ENCODE data around the gene CRYBG1. TPM values are rescaled to one million over a fixed set of nuclear protein-coding genes. Genes with fewer than 3 reads are reported as not detected.

Gene CRYBG1
- total RNA-seq, 1 donor from 2014 or later, result 10.2 TPM

DNA sequence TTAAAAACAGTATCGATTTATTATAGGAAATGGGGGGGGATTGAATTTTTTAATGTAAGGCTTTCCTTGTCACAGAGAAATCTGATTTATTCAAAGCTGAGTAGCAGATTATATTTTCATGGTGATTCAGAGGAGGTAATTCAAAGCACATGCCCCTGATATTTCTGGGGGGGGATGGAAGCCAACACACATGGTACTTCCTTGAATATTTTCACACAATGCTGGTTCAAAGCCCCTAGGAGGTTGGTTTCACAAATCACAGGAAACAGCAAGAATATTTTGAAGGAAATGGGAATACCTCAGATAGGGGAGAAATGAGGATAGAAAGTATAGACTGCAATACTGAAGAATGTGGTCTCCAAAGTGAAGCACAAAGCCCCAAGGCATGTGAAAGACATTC lies 170.0 kb downstream of the CRYBG1 start:
- Mint-ChIP-seq H3K27ac (no peak overlapping the region), H3K4me3 (no peak overlapping the region), H3K36me3 (ENCODE audit: low read depth) (peaks cover 55% of the 10 kb centered on the region), H3K9me3 (no peaks in the 10 kb centered on the region), H3K27me3 (ENCODE audit: insufficient read depth) (no peaks in the 10 kb centered on the region), H3K4me1 (ENCODE audit: low read depth) (peaks cover 66% of the 10 kb centered on the region)
- no peak for DNase-seq (ENCODE audit: low spot score)
- intact Hi-C loops (cut with micrococcal nuclease), result no loop called here

DNA sequence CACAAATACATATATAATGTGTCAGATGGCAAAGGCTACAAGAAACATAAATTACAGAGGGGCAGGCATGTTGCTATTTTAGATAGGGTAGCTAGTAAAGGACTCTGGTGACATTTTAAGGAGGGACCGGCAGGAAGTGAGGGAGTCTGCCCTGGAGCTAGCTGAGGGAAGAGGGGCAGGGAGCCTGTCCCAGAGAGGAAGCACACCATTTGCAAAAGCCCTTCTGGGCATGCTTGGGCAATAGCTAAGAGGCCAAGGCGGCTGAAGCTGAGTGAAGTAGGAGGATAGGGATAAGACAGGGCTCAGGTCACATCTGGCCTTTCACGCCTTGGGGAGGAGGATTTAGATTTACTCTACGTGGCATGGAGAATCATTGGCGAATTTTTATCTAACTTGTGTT lies 172.5 kb downstream of the CRYBG1 start:
- H3K36me3 Mint-ChIP-seq (ENCODE audit: low read depth), result peaks cover 60% of the 10 kb centered on the region
- H3K4me1 Mint-ChIP-seq (ENCODE audit: low read depth), result peaks cover 62% of the 10 kb centered on the region

GRCh38 chr6:106534004-106534403 lies 173.5 kb downstream of the CRYBG1 start:
- H3K9me3 Mint-ChIP-seq, result no peaks in the 10 kb centered on the region
- peaks cover 66% of the 10 kb centered on the region for H3K4me1 Mint-ChIP-seq (ENCODE audit: low read depth)
- peak overlapping the region; percentile 74 for H3K27ac Mint-ChIP-seq
- no peak for DNase-seq (ENCODE audit: low spot score)
- H3K4me3 Mint-ChIP-seq, result no peak overlapping the region
- H3K36me3 Mint-ChIP-seq (ENCODE audit: low read depth), result peaks cover 63% of the 10 kb centered on the region
- no peaks in the 10 kb centered on the region for H3K27me3 Mint-ChIP-seq (ENCODE audit: insufficient read depth)
- intact Hi-C loops (cut with micrococcal nuclease), result loop anchor here (1.0 kb wide), 4 partner anchors 9 to 21 kb away; no protein-coding TSS in a partner anchor

More for the DNA sequence above, 172.5 kb downstream of the CRYBG1 start:
- no peaks in the 10 kb centered on the region for H3K9me3 Mint-ChIP-seq
- no peak for DNase-seq (ENCODE audit: low spot score)
- no peak overlapping the region for H3K4me3 Mint-ChIP-seq
- intact Hi-C loops (cut with micrococcal nuclease), result no loop called here
- no peak overlapping the region for H3K27ac Mint-ChIP-seq
- H3K27me3 Mint-ChIP-seq (ENCODE audit: insufficient read depth), result no peaks in the 10 kb centered on the region

DNA sequence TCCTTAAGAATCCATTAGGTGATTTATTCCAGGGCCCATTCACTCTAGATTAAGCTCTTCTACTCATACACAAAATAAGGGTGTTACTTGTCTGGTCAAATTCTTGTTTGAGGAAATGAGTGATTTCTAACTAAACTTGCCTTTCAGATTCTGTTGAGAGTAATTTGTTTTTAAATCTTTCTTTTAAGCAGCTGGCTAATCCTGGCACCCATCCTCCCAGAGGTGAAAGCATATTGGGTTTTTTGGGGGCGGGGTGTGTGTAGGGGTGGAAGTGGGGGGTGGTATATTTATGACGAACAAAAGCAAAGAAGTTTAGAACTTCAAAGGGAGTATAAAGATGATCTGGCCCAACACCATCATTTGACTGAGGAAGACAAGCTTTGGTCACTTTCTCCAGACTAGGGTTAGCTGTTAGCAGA lies 174.1 kb downstream of the CRYBG1 start:
- Mint-ChIP-seq H3K4me1 (ENCODE audit: low read depth) (peaks cover 66% of the 10 kb centered on the region), H3K36me3 (ENCODE audit: low read depth) (peaks cover 59% of the 10 kb centered on the region), H3K27me3 (ENCODE audit: insufficient read depth) (no peaks in the 10 kb centered on the region), H3K9me3 (no peaks in the 10 kb centered on the region), H3K27ac (peak overlapping the region; percentile 74), H3K4me3 (peak overlapping the region; percentile 10)
- DNase-seq (ENCODE audit: low spot score), result no peak
- intact Hi-C loops (cut with micrococcal nuclease), result loop anchor here (1.0 kb wide), 4 partner anchors 9 to 21 kb away; no protein-coding TSS in a partner anchor

DNA sequence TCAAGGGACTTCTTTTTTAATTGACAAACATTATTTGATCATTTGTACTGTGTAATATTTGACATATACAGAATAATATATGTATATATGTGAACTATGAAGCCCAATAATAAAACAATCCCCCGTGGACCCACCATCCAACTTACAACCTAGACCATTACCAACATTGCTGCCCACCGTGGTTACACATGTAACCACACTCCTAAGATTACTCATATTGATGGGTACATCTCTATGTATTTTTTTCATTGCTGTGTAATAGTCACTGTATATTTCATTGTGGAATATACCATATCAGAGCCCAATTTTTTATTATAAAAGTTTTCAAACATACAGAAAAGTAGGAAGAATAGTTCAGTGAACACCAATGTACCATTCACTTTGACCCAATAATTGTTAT lies 174.5 kb downstream of the CRYBG1 start:
- peaks cover 57% of the 10 kb centered on the region for H3K36me3 Mint-ChIP-seq (ENCODE audit: low read depth)
- no peak for DNase-seq (ENCODE audit: low spot score)
- H3K27ac Mint-ChIP-seq, result peak overlapping the region; percentile 74
- no peaks in the 10 kb centered on the region for H3K27me3 Mint-ChIP-seq (ENCODE audit: insufficient read depth)
- peaks cover 66% of the 10 kb centered on the region for H3K4me1 Mint-ChIP-seq (ENCODE audit: low read depth)
- intact Hi-C loops (cut with micrococcal nuclease), result no loop called here
- H3K4me3 Mint-ChIP-seq, result peak overlapping the region; percentile 34
- no peaks in the 10 kb centered on the region for H3K9me3 Mint-ChIP-seq

DNA sequence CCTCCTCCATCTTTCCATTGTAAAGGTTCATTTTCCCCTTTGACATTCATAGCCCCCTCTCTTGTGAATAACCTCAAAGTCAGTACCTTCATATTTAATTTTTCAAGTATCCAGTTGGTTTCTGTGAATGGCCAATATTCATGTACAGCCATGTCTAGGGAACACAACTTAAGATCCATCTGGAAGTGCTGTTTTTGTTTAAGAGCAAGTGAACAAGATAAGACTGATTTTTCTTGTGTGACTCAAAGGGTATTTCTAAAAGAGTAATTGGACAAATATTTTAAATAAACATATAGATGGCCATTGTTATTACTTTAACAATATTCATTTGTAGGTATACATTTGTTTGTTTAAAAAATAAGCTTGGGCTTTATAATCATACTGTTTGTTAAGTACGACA lies 175.8 kb downstream of the CRYBG1 start:
- Mint-ChIP-seq H3K4me1 (ENCODE audit: low read depth) (peaks cover 61% of the 10 kb centered on the region), H3K27me3 (ENCODE audit: insufficient read depth) (no peaks in the 10 kb centered on the region), H3K4me3 (peak overlapping the region; percentile 41), H3K27ac (peak overlapping the region; percentile 15), H3K36me3 (ENCODE audit: low read depth) (peaks cover 51% of the 10 kb centered on the region), H3K9me3 (no peaks in the 10 kb centered on the region)
- DNase-seq (ENCODE audit: low spot score), result no peak
- intact Hi-C loops (cut with micrococcal nuclease), result no loop called here

DNA sequence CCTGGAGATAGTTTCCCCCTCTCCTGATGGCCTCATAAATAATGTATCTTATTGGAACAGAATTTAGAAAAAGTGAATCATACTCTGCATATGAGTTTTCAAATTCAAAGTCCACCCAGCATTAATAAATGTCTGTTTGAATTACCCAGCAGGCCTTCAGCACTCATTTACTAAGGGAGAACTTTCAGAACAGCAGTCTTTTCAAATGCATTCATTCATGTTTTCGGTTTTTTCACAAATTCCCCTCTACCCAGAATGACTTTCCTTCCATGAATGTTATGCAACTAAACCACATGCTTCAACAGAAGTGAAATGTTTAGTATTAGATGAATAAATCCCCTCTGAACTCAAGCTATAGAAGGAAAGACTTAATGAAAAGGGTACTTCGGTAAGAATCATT lies 176.3 kb downstream of the CRYBG1 start:
- Mint-ChIP-seq H3K9me3 (no peaks in the 10 kb centered on the region), H3K36me3 (ENCODE audit: low read depth) (peaks cover 47% of the 10 kb centered on the region), H3K4me3 (peak overlapping the region; percentile 50), H3K27me3 (ENCODE audit: insufficient read depth) (no peaks in the 10 kb centered on the region), H3K4me1 (ENCODE audit: low read depth) (peaks cover 61% of the 10 kb centered on the region), H3K27ac (peak overlapping the region; percentile 49)
- intact Hi-C loops (cut with micrococcal nuclease), result no loop called here
- no peak for DNase-seq (ENCODE audit: low spot score)

DNA sequence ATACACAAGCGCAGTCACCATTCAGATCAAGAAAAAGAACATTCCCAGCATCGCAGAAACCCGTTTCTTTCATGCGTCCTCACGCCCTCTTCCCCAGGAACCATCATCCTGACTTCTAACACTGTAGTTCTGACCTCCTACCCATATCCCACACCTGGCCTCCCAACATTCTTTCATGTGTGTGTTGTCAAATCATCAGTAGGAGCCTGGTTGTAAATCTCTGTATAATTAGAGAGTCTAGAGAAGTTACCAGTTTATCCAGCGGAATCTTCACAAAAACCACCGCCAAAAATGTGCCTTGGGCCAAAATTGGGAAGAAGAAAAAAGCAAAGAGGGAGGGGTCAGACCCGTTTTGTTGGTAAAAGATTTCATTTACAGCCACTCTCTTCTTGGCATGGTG lies 177.1 kb downstream of the CRYBG1 start:
- DNase-seq (ENCODE audit: low spot score), result no peak
- Mint-ChIP-seq H3K4me3 (peak overlapping the region; percentile 15), H3K4me1 (ENCODE audit: low read depth) (peaks cover 56% of the 10 kb centered on the region), H3K27me3 (ENCODE audit: insufficient read depth) (no peaks in the 10 kb centered on the region), H3K36me3 (ENCODE audit: low read depth) (peaks cover 42% of the 10 kb centered on the region), H3K9me3 (no peaks in the 10 kb centered on the region), H3K27ac (peak overlapping the region; percentile 30)
- intact Hi-C loops (cut with micrococcal nuclease), result no loop called here

- no peak for DNase-seq (ENCODE audit: low spot score)
- Mint-ChIP-seq H3K27me3 (ENCODE audit: insufficient read depth) (no peaks in the 10 kb centered on the region), H3K27ac (no peak overlapping the region), H3K36me3 (ENCODE audit: low read depth) (peaks cover 37% of the 10 kb centered on the region), H3K4me3 (no peak overlapping the region), H3K4me1 (ENCODE audit: low read depth) (peaks cover 51% of the 10 kb centered on the region), H3K9me3 (no peaks in the 10 kb centered on the region)
- intact Hi-C loops (cut with micrococcal nuclease), result no loop called here
Measured at GRCh38 chr6:106538145-106538544, 177.6 kb downstream of the CRYBG1 start.

- H3K27ac Mint-ChIP-seq, result no peak overlapping the region
Measured at GRCh38 chr6:106539936-106540335, 179.4 kb downstream of the CRYBG1 start.

GRCh38 chr6:106540432-106540831 lies 179.9 kb downstream of the CRYBG1 start:
- H3K27me3 Mint-ChIP-seq (ENCODE audit: insufficient read depth), result no peaks in the 10 kb centered on the region
- intact Hi-C loops (cut with micrococcal nuclease), result no loop called here
- H3K4me1 Mint-ChIP-seq (ENCODE audit: low read depth), result peaks cover 38% of the 10 kb centered on the region
- H3K27ac Mint-ChIP-seq, result no peak overlapping the region
- no peak for DNase-seq (ENCODE audit: low spot score)
- H3K4me3 Mint-ChIP-seq, result no peak overlapping the region
- no peaks in the 10 kb centered on the region for H3K9me3 Mint-ChIP-seq
- peaks cover 45% of the 10 kb centered on the region for H3K36me3 Mint-ChIP-seq (ENCODE audit: low read depth)

More at GRCh38 chr6:106539936-106540335, 179.4 kb downstream of the CRYBG1 start:
- intact Hi-C loops (cut with micrococcal nuclease), result no loop called here
- peaks cover 39% of the 10 kb centered on the region for H3K4me1 Mint-ChIP-seq (ENCODE audit: low read depth)
- peaks cover 41% of the 10 kb centered on the region for H3K36me3 Mint-ChIP-seq (ENCODE audit: low read depth)
- H3K4me3 Mint-ChIP-seq, result no peak overlapping the region
- no peaks in the 10 kb centered on the region for H3K27me3 Mint-ChIP-seq (ENCODE audit: insufficient read depth)
- no peaks in the 10 kb centered on the region for H3K9me3 Mint-ChIP-seq
- DNase-seq (ENCODE audit: low spot score), result no peak

DNA sequence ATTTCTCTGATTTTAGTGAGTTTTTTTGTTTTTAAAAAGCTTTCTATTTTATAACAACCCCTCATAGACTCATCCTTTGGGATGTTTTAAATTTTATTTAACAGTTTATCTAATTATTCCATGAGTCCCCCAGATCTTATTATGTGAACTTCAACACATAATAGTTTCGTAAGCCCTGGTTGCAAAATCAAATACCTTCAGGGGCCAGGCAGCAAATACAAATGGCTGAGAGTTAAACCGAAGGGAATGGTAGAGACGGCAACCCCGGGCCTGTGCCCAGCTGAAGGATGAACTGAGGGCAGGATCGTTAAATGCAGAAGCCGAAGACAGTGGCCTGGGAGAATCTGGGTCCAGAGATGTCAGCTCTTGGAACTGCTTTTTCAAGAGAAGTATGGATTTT lies 180.4 kb downstream of the CRYBG1 start:
- no peak overlapping the region for H3K27ac Mint-ChIP-seq
- no peaks in the 10 kb centered on the region for H3K27me3 Mint-ChIP-seq (ENCODE audit: insufficient read depth)
- H3K4me1 Mint-ChIP-seq (ENCODE audit: low read depth), result peaks cover 39% of the 10 kb centered on the region
- H3K4me3 Mint-ChIP-seq, result no peak overlapping the region
- peaks cover 47% of the 10 kb centered on the region for H3K36me3 Mint-ChIP-seq (ENCODE audit: low read depth)
- H3K9me3 Mint-ChIP-seq, result no peaks in the 10 kb centered on the region
- no peak for DNase-seq (ENCODE audit: low spot score)
- intact Hi-C loops (cut with micrococcal nuclease), result no loop called here

GRCh38 chr6:106546261-106546690 lies 185.8 kb downstream of the CRYBG1 start:
- H3K4me3 Mint-ChIP-seq, result no peak overlapping the region
- H3K27ac Mint-ChIP-seq, result peak overlapping the region; percentile 14
- no peaks in the 10 kb centered on the region for H3K27me3 Mint-ChIP-seq (ENCODE audit: insufficient read depth)
- intact Hi-C loops (cut with micrococcal nuclease), result no loop called here
- peaks cover 32% of the 10 kb centered on the region for H3K4me1 Mint-ChIP-seq (ENCODE audit: low read depth)
- no peak for DNase-seq (ENCODE audit: low spot score)
- H3K9me3 Mint-ChIP-seq, result peaks cover 3% of the 10 kb centered on the region
- peaks cover 55% of the 10 kb centered on the region for H3K36me3 Mint-ChIP-seq (ENCODE audit: low read depth)
